Activated naive CD8-positive, alpha-beta T cell treated with anti-CD3 and anti-CD28 coated beads, Interleukin-2, amount 50 U/mL, for 16 hours (primary cell): Measurements from ENCODE around the gene GBF1.

Experiments used
- DNase-seq: peaks from one replicate; pipeline ENCODE4 v3.0.0-alpha.2; 2020; ENCODE audit warnings: low read depth, low spot score

GBF1 gene

GRCh38 chr10:102422545-102423129, 177.3 kb downstream of the GBF1 start:
- DNase-seq, result no peak

- no peak for DNase-seq
Observed at GRCh38 chr10:102423372-102423968, 178.1 kb downstream of the GBF1 start.

GRCh38 chr10:102424145-102424544, 178.8 kb downstream of the GBF1 start:
- DNase-seq, result no peak

- no peak for DNase-seq
Observed at GRCh38 chr10:102424916-102425315, 179.6 kb downstream of the GBF1 start.

GRCh38 chr10:102425444-102425843, 180.1 kb downstream of the GBF1 start:
- DNase-seq, result no peak

- DNase-seq, result no peak
Observed at GRCh38 chr10:102426803-102427287, 181.5 kb downstream of the GBF1 start.

GRCh38 chr10:102429468-102429867, 184.1 kb downstream of the GBF1 start:
- DNase-seq, result no peak

GRCh38 chr10:102431452-102432124, 186.3 kb downstream of the GBF1 start:
- no peak for DNase-seq
